Activated effector memory CD4-positive, alpha-beta T cell treated with Interleukin-2 at 50 U/mL for 16 hours (primary cell): ENCODE data around the gene ARFGAP3.

ENCODE experiments used
- DNase-seq: peaks from one replicate; pipeline ENCODE4 v3.0.0-alpha.2; 2020

ARFGAP3 gene

DNA sequence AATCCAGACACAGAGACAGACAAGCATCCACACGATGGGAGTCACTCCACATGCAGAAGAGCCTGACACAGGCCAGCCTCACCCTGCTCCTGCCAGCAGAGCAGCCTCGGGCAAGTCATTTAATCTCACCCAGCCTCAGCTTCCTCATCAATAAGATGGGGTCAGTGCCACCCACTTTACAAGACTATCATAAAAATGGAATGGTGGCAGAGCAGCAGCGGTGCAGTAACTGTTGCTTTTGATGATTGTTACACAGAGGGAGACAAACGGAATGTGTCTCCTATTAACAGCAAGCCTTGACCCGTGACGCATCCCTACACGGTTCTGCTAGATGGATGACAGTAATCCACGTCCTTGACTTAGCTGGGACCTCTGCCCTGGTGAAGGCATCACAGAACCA, 26.0 kb upstream of the ARFGAP3 start:
- DNase-seq: no peak

GRCh38 chr22:42881982-42882656, 25.0 kb upstream of the ARFGAP3 start:
- DNase-seq: no peak

- DNase-seq: no peak
These were observed 24.2 kb upstream of the ARFGAP3 start for GRCh38 chr22:42881298-42881697.

- DNase-seq: no peak
These were observed 23.7 kb upstream of the ARFGAP3 start for GRCh38 chr22:42880815-42881214.

DNA sequence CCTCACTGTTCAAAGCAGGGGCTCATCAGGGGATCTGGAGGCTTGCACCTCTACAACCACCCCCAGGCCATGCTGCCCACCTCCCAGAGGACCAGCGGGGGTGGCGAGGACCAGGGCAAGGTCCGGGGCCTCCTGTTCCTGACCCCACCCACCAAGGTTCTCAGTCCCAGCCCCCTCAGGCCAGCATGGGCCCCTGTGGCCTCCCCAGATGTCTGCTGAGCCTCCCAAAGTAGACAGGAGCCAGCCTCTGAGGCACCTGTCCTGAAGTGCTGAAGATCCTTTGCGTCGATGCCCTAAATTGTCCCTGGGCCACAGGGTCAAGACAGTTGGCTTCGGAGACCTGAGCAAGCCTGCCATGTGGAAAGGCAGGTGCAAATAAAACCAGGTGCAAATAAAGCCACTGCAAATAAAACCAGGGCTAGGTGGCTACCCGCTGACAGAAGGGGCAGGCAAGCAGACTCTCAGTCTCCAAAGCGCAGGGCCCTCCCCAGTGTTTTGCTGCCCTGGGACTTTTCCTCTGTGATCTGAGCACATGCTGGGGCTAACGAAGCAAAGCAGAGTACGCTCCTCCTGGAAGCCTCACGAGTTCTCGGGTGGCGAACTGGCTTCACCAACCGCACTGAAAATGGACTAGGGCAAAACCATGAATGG, 22.4 kb upstream of the ARFGAP3 start:
- no peak for DNase-seq

DNA sequence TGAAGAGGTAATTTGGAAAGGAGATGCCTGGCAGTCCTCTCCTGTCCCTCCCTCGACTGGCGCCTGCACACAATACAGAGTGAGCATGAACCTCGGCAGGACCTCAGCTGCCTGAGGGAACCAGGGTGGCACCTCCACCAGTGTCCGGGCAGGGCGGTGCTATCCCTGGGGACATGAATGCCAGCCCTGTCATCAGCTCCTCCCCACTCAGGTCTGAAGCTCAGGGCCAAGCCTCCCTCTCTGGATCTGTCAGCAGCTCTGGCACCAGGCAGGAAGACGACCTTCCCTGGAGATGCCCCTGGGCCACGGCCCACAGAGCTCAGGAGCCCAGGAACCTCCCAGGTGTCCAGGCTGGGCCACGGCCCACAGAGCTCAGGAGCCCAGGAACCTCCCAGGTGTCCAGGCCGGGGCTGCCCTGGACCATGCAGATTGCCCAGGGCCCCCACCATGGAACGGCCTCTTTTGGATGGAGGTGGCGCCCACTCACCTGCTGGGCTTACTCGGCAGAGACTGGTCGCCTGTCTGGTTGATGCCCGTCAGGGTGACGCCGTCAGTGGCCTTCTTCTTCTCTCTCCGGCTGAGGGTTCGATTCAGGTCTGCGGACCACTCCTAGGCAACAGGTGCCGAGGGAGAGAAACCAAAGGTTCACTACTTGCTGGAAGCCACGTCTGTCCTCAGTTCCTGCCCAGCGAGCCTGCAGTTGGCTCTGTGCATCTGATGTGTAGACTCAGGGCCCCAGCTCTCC, 21.7 kb upstream of the ARFGAP3 start:
- DNase-seq: no peak

GRCh38 chr22:42877597-42878340, 20.7 kb upstream of the ARFGAP3 start:
- DNase-seq: no peak

DNA sequence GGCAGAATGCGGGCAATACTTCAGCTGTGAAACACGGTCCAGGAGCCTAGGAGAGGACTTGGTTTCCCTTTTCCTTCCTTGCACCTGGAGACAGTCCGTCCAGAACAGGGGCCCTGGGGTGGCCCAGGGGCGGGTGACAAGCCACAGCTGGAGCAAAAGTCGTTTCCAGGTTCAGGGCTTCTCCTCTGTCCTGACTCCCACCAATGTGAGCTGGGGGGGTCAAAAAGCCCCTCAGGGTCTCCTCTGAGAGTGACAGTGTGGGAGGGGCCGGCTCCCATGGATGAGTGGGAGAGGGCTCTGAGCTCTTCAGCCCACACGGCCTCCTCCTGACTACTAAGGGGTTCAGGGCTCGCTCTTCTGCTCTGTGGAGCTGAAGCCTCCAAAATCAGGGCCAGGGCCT, 20.1 kb upstream of the ARFGAP3 start:
- no peak for DNase-seq

GRCh38 chr22:42876041-42876440, 19.0 kb upstream of the ARFGAP3 start:
- no peak for DNase-seq

DNA sequence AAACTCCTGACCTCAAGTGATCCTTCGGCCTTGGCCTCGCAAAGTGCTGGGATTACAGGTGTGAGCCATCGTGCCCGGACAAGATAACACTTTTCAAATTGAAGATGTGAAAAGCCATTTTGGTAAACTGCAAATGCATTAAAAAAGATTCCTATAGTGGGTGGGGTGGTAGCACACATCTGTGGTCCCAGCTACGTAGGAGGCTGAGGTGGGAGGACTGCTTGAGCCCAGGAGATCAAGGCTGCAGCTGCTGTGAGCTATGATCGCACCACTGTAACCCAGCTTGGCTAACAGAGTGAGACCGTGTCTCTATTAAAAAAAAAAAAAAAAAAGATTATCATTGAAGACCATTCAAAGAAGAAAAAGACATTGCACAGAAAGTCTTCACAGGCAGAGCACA, 16.9 kb upstream of the ARFGAP3 start:
- DNase-seq: no peak

DNA sequence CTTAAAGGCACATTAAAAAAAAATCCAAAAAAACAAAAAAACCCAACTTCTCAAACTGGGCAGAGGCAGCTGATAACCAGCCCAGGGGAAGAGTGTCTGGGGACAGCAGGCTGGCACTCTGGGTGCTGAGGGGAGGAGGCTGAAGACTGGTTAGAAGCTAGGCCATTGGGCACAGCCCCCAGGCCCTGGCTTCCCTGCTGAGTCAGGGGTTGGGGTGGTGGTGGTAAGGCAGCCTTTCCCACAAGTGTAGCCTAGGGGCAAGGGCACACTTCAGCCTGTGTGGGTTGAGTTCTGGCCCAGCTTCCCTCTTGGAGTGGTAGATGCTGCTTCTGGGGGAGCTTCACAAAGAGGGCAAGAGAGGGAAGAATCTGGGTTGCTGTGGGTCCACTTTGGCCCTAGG, 16.3 kb upstream of the ARFGAP3 start:
- DNase-seq: no peak

DNA sequence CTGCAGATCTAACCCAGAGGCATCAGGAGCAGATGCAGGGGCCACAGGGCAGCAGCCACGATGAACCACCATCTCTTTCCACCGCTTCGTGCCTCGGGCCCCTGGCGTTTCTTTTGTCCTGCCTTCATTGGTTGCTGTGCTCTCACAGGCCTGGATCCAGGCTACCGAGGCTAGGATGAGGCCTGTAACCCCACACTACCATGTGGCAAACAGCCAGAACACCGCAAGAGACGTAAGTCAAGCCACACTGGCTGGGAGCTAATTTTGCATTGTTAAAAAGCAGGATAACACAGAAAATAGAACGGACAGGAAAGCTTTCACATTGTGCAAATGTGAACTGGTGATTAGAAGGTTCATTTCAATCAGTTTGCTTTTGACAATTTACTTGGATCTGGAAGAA, 15.7 kb upstream of the ARFGAP3 start:
- DNase-seq: no peak

DNA sequence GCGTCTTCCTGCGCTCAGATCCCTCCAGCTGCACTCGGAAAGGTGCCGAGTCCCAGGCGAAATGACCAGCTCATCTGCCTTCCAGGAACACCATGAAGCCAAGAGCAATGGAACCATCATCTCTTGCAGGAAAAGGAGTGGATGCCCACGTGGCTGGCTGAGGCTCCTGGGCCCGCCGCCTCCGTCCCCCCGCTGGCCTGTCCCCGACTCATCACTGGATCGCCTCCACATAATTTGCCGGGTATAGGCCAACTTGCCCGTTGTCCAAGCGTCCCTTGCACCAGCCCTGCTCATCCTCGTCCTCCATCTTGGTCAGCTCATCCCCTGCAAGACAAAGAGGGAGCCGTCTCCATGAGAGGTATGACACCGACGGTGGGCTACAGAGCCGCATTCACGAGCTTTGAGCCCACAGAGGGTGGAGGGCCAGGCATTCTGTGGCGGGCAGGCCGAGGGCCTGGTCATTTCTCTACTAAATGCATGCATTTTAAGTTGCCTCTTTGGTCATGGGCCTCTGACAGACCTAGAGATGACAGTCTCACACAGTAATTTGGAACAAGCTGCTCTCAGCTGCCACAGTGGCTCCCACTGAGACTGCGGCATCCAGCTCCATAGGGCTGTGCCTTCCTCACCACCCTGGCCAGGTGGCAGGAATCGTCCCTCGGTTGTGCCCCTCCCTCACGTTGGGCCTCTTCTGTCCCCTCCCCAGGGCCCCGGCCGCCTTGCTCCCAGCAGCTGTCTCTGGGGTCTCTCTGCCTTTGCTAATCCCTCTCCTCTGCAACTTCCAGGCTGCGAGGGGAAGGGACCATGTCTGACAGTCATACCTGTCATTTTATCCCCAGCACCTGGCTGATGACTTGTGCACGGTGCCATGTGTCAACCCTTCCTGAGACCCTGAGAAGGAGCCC, 14.3 kb upstream of the ARFGAP3 start:
- DNase-seq: no peak

- DNase-seq: no peak
These were observed 12.9 kb upstream of the ARFGAP3 start for GRCh38 chr22:42869888-42870480.

GRCh38 chr22:42869463-42869862, 12.4 kb upstream of the ARFGAP3 start:
- no peak for DNase-seq

- DNase-seq: no peak
These were observed 11.7 kb upstream of the ARFGAP3 start for GRCh38 chr22:42868751-42869251.

DNA sequence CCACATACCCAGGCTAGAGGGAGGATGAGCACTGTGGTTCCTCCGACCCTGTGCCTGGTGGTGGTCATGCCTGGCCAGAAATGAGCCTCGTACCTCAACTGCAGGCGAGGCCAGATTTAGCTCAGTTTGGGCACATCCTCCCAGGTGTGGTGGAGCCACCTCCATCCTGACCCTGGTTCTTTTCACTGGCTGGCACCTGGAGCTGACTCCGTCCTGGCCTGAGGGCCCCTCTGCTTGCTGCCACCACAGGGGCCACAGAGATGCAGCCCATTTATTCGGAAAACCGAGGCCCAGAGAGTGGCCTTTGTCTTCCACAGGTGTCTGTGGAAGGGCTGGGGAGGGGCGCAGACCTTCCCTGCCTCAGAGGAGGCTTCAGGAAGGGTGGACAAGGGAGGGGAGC, 9.0 kb upstream of the ARFGAP3 start:
- DNase-seq: no peak

DNA sequence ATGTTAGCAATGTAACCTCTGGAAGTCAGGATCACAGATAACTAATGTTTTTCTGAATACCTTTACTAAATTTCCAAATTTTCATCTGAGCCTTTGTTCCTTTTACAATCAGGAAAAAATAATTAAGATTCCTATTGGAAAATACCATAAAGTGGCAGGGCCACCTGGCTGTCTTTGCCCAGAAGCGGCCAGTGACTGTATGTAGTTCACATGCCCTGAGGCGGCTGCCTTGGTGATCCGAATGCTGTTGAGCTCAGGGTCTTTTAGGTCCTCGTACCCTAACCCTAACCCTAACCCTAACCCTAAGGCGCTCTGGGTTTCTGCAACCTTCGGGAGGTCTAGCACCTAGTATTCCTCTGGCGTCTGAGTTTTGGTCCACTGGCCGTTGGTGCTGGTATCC, 8.5 kb upstream of the ARFGAP3 start:
- no peak for DNase-seq

GRCh38 chr22:42863349-42863961, 6.4 kb upstream of the ARFGAP3 start:
- DNase-seq: no peak

- DNase-seq: no peak
These were observed 5.1 kb upstream of the ARFGAP3 start for GRCh38 chr22:42862045-42862734.

- no peak for DNase-seq
These were observed 3.9 kb upstream of the ARFGAP3 start for GRCh38 chr22:42860968-42861367.
